ENCODE data around the gene SYDE1.

The SYDE1 gene

GRCh38 chr19:15108845-15109767, 1.9 kb downstream of the SYDE1 start:
- DNase-seq: no peak

DNA sequence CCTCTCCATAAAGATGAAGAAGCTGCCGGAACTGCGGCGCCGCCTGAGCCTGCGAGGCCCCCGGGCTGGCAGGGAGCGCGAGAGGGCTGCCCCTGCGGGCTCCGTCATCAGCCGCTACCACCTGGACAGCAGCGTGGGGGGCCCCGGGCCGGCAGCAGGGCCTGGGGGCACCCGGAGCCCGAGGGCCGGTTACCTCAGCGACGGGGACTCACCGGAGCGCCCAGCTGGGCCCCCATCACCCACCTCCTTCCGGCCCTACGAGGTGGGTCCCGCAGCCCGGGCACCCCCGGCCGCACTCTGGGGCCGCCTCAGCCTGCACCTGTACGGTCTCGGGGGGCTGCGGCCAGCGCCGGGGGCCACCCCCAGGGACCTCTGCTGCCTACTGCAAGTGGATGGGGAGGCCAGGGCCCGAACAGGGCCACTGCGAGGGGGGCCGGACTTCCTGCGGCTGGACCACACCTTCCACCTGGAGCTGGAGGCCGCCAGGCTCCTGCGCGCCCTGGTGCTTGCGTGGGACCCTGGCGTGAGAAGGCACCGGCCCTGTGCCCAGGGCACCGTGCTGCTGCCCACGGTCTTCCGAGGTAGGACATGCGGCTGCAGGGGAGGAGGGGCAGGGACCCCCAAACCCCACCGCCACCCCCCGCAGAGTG, 2.7 kb downstream of the SYDE1 start:
- DNase-seq: no peak

DNA sequence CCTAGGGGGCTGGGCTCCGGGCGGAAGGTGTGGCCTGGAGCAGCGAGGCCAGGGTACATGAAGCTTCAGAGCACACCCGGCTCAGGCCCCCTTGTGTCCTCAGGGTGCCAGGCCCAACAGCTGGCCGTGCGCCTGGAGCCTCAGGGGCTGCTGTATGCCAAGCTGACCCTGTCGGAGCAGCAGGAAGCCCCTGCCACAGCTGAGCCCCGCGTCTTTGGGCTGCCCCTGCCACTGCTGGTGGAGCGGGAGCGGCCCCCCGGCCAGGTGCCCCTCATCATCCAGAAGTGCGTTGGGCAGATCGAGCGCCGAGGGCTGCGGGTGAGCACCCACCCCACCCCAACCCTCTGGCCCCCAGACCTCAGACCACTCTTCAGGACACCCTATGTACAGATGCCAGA, 3.2 kb downstream of the SYDE1 start:
- no peak for DNase-seq

DNA sequence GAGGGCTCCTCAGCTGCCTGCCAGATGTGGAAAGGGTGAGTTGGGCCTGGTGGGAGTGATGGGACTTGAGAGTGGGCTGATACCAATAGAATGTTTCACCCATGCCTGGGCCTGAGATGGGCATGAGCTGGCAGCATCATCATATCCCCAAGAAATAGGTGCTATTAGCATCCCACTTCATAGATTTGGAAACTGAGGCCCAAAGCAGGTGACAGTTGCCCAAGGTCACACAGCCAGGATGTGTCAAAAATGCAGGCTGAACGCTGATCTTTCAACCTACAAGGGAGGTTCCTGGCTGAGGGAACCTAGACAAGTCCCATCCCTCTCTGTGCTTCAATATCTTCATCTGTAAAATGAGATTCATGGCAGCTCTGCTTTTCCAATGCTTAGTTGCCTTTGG, 4.6 kb downstream of the SYDE1 start:
- DNase-seq: no peak

- no peak for DNase-seq
Observed at GRCh38 chr19:15112385-15112784, 5.2 kb downstream of the SYDE1 start.

DNA sequence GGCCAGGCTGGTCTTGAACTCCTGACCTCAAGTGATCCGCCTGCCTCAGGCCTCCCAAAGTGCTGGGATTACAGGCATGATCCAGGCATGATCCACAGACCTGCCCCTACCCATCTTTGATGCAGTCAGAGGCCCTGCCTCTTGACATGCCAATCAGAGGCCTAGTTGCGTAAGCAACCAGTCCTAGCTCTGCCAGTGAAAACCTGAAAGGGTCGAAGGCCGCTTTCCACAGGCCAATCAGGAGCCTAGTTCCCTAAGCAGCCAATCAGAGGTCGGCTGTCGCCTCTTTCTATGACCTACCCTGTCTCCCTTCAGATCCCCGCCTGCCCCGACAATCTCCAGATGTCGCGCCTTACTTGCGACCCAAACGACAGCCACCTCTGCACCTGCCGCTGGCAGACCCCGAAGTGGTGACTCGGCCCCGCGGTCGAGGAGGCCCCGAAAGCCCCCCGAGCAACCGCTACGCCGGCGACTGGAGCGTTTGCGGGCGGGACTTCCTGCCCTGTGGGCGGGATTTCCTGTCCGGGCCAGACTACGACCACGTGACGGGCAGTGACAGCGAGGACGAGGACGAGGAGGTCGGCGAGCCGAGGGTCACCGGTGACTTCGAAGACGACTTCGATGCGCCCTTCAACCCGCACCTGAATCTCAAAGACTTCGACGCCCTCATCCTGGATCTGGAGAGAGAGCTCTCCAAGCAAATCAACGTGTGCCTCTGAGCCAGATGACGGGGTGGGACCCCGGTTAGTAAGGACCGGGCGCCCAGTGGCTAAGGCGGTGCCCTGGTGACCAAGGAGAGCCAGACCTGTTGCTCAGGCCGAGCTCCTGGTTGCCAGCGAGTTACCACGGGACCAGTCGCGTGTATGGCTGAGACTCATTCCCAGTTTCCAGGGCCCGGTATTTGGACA, 6.3 kb downstream of the SYDE1 start:
- DNase-seq: no peak

GRCh38 chr19:15114153-15114540, 6.9 kb downstream of the SYDE1 start:
- no peak for DNase-seq

DNA sequence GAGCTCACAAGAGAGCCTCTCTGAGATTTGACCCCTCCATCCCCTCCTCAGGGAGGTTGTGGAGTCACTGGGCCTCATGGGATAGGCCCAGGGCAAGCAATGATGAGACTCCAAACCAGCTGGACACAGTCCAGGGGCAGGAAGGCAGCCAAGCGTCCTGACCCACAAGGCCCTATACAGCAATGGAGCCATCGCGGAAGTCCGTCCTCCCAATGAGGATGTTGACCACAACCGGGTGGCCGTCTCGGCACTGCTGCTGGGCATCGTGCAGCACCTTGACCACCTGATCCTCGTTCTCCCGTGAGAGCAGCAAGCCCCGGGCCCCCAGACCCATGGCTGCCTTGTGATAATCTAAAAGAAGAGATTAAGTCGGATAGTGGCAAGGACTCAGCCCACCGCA, 7.9 kb downstream of the SYDE1 start:
- no peak for DNase-seq

GRCh38 chr19:15115762-15116615, 8.8 kb downstream of the SYDE1 start:
- no peak for DNase-seq

DNA sequence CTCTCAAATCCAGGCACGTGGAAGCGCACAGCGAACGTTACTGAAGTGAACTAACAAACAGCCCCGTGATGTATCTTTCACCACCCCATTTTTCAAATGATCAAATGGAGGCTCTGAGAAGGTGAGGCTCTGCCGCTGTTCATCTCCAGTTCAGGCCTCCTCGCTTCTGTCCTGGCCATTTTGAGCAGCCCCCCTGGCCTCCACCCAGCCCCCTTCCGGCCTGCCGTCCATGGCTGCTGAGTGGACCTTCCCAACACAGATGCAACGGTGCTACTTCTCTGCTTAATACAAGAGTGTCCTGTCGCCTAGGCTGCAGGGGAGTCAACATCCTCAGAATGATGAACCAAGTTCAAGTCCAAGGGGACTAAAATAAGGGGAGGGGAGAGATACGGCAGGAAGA, 9.7 kb downstream of the SYDE1 start:
- no peak for DNase-seq

DNA sequence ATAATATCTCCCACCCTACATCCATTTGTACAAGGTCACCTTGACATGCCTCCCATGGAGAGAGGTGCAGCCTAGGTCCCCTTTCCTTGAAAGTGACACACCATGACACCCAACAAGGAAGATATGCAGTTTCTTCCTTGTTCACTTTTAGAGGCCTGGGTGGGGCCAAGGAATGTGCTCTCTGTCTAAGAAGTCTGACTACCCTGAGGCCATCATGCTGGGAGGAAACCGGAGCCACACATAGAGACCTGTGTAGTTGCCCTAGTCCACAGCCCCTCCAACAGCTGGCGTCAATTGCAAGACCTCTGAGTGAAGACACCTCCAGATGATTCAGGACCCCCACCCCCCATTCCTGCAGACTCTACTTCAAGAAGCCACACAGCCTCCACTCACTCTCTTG, 11.0 kb downstream of the SYDE1 start:
- DNase-seq: no peak

- no peak for DNase-seq
Observed at GRCh38 chr19:15118789-15119494, 11.7 kb downstream of the SYDE1 start.

DNA sequence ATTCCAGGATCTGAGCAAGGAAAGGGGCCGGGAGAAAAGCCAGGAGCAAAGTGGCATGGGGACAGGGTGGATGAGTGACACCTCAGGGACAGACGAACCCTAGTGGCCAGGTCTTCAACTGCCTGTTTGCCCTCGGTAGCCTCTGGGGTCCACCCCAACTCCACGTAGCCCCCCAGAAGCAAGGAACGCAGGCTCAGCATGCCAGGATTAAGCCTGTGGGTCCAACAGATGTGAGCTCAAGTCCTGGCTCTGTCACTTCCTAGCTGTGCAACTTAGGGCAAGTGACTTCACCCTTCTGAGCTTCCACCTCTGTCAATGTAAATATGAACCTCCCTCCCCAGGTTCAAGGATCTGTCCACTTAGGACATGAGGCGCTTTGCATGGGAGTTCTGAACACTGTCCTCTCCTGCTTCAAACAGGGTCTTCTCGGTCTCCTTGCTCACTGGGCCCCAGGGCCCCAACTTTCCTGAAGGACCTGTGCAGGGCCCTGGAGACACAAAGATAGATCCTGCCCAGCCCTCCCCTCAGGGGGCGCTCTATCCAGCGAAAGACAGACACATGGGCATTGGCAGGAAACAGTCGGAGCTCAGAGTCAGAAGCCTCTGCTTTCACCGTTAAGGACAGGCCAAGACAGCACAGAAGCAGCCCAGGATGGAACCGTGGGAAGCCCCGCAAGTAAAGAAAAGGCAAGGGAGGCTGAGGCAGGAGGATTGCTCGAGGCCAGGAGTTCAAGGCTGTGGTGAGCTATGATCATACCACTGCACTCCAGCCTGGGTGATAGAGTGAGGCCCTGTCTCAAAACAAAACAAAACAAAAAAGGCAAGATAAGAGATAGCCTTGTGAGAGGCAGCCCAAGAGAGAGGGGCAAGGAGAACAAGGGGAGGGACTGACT, 13.2 kb downstream of the SYDE1 start:
- no peak for DNase-seq

- no peak for DNase-seq
Observed at GRCh38 chr19:15122331-15123030, 15.3 kb downstream of the SYDE1 start.

- no peak for DNase-seq
Observed at GRCh38 chr19:15123031-15123890, 16.1 kb downstream of the SYDE1 start.

DNA sequence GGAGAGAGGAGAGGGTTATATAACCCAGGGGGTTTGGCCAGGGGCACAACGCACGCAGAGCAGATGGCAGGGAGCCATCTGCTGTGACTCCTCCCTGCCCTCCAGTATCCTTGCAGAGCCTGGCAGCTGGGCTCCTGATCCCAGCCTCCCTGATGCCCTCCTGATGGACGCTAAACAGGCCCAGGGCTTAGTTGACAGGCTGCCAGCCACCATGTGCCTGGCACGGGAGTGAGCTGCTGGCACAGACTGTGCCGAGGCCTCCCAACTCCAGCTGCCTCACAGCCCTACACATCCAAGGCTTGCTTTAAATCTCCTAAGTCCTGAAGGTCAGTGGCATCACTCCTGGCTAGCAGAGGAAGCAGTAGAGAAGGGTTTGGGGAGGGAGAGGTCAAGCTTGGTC, 16.7 kb downstream of the SYDE1 start:
- no peak for DNase-seq

GRCh38 chr19:15124572-15125231, 17.5 kb downstream of the SYDE1 start:
- DNase-seq: no peak
